WTC11 (cell line): ENCODE data around the gene EGR4. TPM values are rescaled to one million over a fixed set of nuclear protein-coding genes. Genes with fewer than 3 reads are reported as not detected.

Source experiments
- ATAC-seq: fragments of 200-7000 bp; cut with Tn5 transposase; 2 replicates; pipeline ENCODE4 v1.10.0; 2021; ENCODE audit warnings: mild to moderate bottlenecking, moderate library complexity
- CTCF ChIA-PET: fragments of 300-600 bp; sonication (Branson Sonifier 250); formaldehyde crosslinking; loops from one replicate; lab custom pipeline; 2021; ENCODE audit warnings: antibody characterized with exemption; lab: Charles Lee
- POLR2A ChIA-PET: fragments of 350-600 bp; sonication (Branson Sonifier 250); formaldehyde crosslinking; loops from one replicate; lab custom pipeline; 2021; ENCODE audit warnings: antibody characterized with exemption; lab: Charles Lee
- DNase-seq: peaks from one replicate; pipeline ENCODE4 v3.0.0; 2021; ENCODE audit warnings: low spot score
- H3K27ac Mint-ChIP-seq: 2 replicates; pipeline ENCODE4 v1.8.0; 2021; ENCODE audit warnings: mixed read lengths
- H3K27me3 Mint-ChIP-seq: 2 replicates; pipeline ENCODE4 v1.8.0; 2021; ENCODE audit warnings: low read depth, mild to moderate bottlenecking, moderate library complexity, mixed read lengths
- H3K36me3 Mint-ChIP-seq: 2 replicates; pipeline ENCODE4 v1.8.0; 2021; ENCODE audit warnings: mixed read lengths
- H3K4me1 Mint-ChIP-seq: 2 replicates; pipeline ENCODE4 v1.8.0; 2022; ENCODE audit warnings: mixed read lengths
- H3K4me3 Mint-ChIP-seq: 2 replicates; pipeline ENCODE4 v1.8.0; 2021; ENCODE audit warnings: mild to moderate bottlenecking, moderate library complexity, mixed read lengths
- H3K9me3 Mint-ChIP-seq: 2 replicates; pipeline ENCODE4 v1.8.0; 2021; ENCODE audit warnings: mixed read lengths
- CREB1 ChIP-seq: sonication (generic); formaldehyde crosslinking; IDR thresholded peaks from 2 replicates; pipeline ENCODE4 v1.8.0; 2023; ENCODE audit warnings: mild to moderate bottlenecking, missing genetic modification reagents
- CREM ChIP-seq: sonication (generic); formaldehyde crosslinking; IDR thresholded peaks from 2 replicates; pipeline ENCODE4 v1.8.1; 2022; ENCODE audit warnings: mild to moderate bottlenecking, missing genetic modification reagents, moderate library complexity
- E2F5 ChIP-seq: sonication (generic); formaldehyde crosslinking; IDR thresholded peaks from 2 replicates; pipeline ENCODE4 v1.8.1; 2022; ENCODE audit warnings: mild to moderate bottlenecking, moderate library complexity, missing genetic modification reagents
- ESRRA ChIP-seq: sonication (generic); formaldehyde crosslinking; IDR thresholded peaks from 2 replicates; pipeline ENCODE4 v1.8.1; 2022; ENCODE audit warnings: mild to moderate bottlenecking, missing genetic modification reagents, borderline replicate concordance
- FOXK1 ChIP-seq: sonication (generic); formaldehyde crosslinking; IDR thresholded peaks from 2 replicates; pipeline ENCODE4 v1.8.0; 2022; ENCODE audit warnings: mild to moderate bottlenecking, moderate library complexity, missing genetic modification reagents
- JUN ChIP-seq: sonication (generic); formaldehyde crosslinking; IDR thresholded peaks from 2 replicates; pipeline ENCODE4 v1.8.0; 2023; ENCODE audit warnings: mild to moderate bottlenecking, missing genetic modification reagents
- PRRX2 ChIP-seq: fragments of 250-450 bp; sonication (Bioruptor Pico); IDR thresholded peaks from 2 replicates; pipeline ENCODE4 v1.8.0; 2021; ENCODE audit warnings: mild to moderate bottlenecking
- RORB ChIP-seq: fragments of 250-450 bp; sonication (Bioruptor Pico); IDR thresholded peaks from 2 replicates; pipeline ENCODE4 v1.9.0; 2021; ENCODE audit warnings: mild to moderate bottlenecking
- SOX15 ChIP-seq: fragments of 250-450 bp; sonication (Bioruptor Pico); IDR thresholded peaks from 2 replicates; pipeline ENCODE4 v1.9.0; 2021; ENCODE audit warnings: mild to moderate bottlenecking
- TCF7 ChIP-seq: sonication (generic); formaldehyde crosslinking; IDR thresholded peaks from 2 replicates; pipeline ENCODE4 v1.8.0; 2022; ENCODE audit warnings: mild to moderate bottlenecking, low read depth, missing genetic modification reagents, moderate library complexity
- TEAD4 ChIP-seq: sonication (generic); formaldehyde crosslinking; IDR thresholded peaks from 2 replicates; pipeline ENCODE4 v1.8.0; 2022; ENCODE audit warnings: mild to moderate bottlenecking, missing genetic modification reagents
- TP53 ChIP-seq: sonication (generic); formaldehyde crosslinking; IDR thresholded peaks from 2 replicates; pipeline ENCODE4 v1.8.1; 2023; ENCODE audit warnings: mild to moderate bottlenecking, missing genetic modification reagents
- ZBTB43 ChIP-seq: sonication (generic); formaldehyde crosslinking; IDR thresholded peaks from 2 replicates; pipeline ENCODE4 v1.8.1; 2023; ENCODE audit warnings: mild to moderate bottlenecking, missing genetic modification reagents
- total RNA-seq: library from RNA; stranded (reverse); gene quantifications from 3 replicates; pipeline ENCODE4 v1.2.3, GENCODE V29; 2021
- TF ChIP-seq, protein P1 (sequence below): sonication (generic); formaldehyde crosslinking; IDR thresholded peaks from 2 replicates; pipeline ENCODE4 v1.8.0; 2022; ENCODE audit warnings: mild to moderate bottlenecking, missing genetic modification reagents
- TF ChIP-seq, protein P2 (sequence below): sonication (generic); formaldehyde crosslinking; IDR thresholded peaks from 2 replicates; pipeline ENCODE4 v1.8.0; 2022; ENCODE audit warnings: mild to moderate bottlenecking, missing genetic modification reagents
- TF ChIP-seq, protein P3 (sequence below): sonication (generic); formaldehyde crosslinking; IDR thresholded peaks from 2 replicates; pipeline ENCODE4 v1.8.0; 2023; ENCODE audit warnings: missing genetic modification reagents
- TF ChIP-seq, protein P4 (sequence below): fragments of 250-450 bp; sonication (Bioruptor Pico); IDR thresholded peaks from 2 replicates; pipeline ENCODE4 v2.1.2; 2022; ENCODE audit warnings: mild to moderate bottlenecking, moderate library complexity
- TF ChIP-seq, protein P5 (sequence below): fragments of 250-450 bp; sonication (Bioruptor Pico); IDR thresholded peaks from 2 replicates; pipeline ENCODE4 v1.9.0; 2021; ENCODE audit warnings: mild to moderate bottlenecking

The EGR4 gene
- total RNA-seq, 1 experiment from 2014 or later = 0.13 TPM

- no peak for TF ChIP-seq CREB1 (CRISPR knock-in tag)
- TF ChIP-seq, all 79 proteins: peak for 0
Measured at GRCh38 chr2:73267008-73267407, 26.3 kb downstream of the EGR4 start (continued).

DNA sequence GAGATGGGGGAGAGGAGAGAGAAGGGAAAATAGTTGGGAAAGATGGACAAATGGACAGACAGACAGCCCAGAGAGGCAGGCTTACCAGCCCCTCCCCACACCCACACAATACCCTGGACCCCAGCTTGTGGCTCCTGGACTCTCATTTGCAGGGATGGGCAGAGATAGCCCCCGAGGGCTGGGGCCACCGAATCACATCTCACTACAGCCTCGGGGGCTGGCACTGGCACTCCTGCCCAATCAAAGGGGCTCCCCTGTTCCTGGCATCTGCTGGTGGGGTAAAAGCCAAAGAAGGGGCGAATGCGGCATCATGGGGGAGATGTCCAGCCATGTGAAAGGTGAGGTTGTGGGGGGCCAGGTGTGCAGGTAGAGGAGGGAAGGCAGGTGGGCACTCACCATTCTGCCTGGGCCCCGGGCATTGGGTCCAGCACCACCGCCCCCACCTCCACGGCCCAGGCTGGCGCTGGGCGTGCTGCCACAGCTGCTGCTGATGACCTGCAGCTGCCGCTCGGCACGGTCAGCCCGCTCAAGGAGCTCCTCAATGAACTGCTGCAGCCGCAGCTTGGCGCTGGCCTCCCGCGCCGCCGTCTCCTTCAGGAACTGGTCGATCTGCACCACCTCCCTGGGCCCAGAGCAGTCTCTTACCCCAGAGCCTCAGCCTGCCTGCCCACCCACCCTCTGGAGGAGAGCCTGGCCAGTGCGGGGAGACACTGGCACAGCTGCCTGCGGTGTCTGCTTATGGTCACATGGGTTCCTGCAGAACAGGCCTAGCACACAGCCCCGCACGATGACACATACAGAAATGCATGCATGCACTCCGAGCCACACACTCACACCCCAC lies 27.1 kb downstream of the EGR4 start:
- ChIA-PET POLR2A (no interaction called here), CTCF (no interaction called here)
- Mint-ChIP-seq H3K27ac (no peak overlapping the region), H3K9me3 (no peaks in the 10 kb centered on the region), H3K36me3 (no peaks in the 10 kb centered on the region), H3K4me1 (peaks cover 14% of the 10 kb centered on the region), H3K27me3 (peaks cover 36% of the 10 kb centered on the region), H3K4me3 (no peak overlapping the region)
- ATAC-seq = no peak
- TF ChIP-seq, protein P1, sequence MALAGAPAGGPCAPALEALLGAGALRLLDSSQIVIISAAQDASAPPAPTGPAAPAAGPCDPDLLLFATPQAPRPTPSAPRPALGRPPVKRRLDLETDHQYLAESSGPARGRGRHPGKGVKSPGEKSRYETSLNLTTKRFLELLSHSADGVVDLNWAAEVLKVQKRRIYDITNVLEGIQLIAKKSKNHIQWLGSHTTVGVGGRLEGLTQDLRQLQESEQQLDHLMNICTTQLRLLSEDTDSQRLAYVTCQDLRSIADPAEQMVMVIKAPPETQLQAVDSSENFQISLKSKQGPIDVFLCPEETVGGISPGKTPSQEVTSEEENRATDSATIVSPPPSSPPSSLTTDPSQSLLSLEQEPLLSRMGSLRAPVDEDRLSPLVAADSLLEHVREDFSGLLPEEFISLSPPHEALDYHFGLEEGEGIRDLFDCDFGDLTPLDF (CRISPR knock-in tag) = no peak
- TF ChIP-seq, protein P2, sequence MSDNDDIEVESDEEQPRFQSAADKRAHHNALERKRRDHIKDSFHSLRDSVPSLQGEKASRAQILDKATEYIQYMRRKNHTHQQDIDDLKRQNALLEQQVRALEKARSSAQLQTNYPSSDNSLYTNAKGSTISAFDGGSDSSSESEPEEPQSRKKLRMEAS = no peak
- no peak for TF ChIP-seq SOX15
- no peak for TF ChIP-seq ZBTB43 (CRISPR knock-in tag)
- TF ChIP-seq TEAD4 (CRISPR knock-in tag) = no peak
- no peak for DNase-seq

DNA sequence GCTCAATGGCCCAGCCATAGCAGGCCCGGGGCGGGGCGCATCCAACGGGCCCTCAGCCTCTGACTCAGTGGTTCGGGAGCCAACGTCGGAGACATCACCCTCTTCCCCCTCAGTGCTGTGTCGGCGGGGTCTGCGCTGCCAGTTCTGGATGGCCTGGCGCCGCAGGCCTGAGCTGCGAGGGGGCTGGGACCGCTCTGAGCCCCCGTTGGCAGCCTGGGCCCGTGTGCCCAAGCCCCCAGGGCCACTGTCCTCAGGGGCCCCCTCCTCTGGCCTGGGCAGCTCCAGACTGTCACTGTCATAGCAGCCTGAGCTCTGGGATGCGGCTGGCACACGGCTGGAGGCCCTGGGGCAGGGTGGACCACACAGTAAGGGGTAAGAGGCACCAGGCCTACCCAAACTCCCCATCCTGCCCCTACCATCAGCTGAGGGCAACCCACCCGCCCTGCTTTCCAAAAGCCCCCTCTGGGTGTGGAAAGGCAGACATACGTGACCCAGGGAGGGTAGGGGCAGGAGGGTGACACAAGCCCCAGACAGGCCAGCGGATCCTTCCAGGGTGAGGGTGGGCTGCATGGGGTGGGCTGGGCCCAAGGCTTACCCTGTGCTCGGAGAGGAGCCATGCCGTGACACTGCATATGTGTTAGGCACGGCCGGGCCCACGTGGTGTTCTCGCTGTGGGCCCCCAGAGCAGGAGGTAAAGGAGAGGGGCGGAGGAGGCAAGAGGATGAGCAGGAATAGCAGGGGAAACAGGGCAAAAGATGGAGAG lies 27.9 kb downstream of the EGR4 start:
- no peak overlapping the region for H3K4me3 Mint-ChIP-seq
- peaks cover 28% of the 10 kb centered on the region for H3K27me3 Mint-ChIP-seq
- ATAC-seq (no peak), DNase-seq (no peak)
- POLR2A ChIA-PET = no interaction called here
- CTCF ChIA-PET = no interaction called here
- H3K36me3 Mint-ChIP-seq = no peaks in the 10 kb centered on the region
- H3K27ac Mint-ChIP-seq = no peak overlapping the region
- H3K9me3 Mint-ChIP-seq = no peaks in the 10 kb centered on the region
- TF ChIP-seq CREM (CRISPR knock-in tag) = no peak
- TF ChIP-seq, protein P3, sequence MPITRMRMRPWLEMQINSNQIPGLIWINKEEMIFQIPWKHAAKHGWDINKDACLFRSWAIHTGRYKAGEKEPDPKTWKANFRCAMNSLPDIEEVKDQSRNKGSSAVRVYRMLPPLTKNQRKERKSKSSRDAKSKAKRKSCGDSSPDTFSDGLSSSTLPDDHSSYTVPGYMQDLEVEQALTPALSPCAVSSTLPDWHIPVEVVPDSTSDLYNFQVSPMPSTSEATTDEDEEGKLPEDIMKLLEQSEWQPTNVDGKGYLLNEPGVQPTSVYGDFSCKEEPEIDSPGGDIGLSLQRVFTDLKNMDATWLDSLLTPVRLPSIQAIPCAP (CRISPR knock-in tag) = no peak
- TF ChIP-seq, protein P4, sequence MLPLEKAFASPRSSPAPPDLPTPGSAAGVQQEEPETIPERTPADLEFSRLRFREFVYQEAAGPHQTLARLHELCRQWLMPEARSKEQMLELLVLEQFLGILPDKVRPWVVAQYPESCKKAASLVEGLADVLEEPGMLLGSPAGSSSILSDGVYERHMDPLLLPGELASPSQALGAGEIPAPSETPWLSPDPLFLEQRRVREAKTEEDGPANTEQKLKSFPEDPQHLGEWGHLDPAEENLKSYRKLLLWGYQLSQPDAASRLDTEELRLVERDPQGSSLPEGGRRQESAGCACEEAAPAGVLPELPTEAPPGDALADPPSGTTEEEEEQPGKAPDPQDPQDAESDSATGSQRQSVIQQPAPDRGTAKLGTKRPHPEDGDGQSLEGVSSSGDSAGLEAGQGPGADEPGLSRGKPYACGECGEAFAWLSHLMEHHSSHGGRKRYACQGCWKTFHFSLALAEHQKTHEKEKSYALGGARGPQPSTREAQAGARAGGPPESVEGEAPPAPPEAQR (CRISPR knock-in tag) = no peak
- H3K4me1 Mint-ChIP-seq = peaks cover 17% of the 10 kb centered on the region

DNA sequence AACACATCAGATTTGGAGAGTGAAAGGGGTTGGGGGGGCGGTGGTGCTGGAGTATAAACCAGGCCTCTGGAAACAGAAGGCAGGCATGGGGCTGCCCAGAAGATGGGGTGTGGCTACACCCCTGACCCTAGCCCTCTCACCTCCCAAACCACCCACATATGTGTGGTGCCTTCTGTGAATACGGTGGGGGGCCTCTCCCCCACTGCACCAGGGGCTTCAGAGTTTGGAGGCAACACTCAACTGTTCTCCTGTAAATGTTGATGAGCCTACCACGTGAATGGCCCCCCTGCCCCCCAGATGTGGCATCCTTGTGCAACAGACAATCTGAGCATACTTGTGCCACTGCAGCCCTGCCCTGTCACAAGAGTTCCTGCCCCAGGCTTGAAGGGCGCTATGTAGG lies 28.6 kb downstream of the EGR4 start:
- Mint-ChIP-seq H3K36me3 (peaks cover under 1% of the 10 kb centered on the region; the same call in 1 of the 2 replicates), H3K4me3 (no peak overlapping the region), H3K4me1 (peaks cover 16% of the 10 kb centered on the region), H3K27ac (no peak overlapping the region), H3K27me3 (peaks cover 21% of the 10 kb centered on the region), H3K9me3 (no peaks in the 10 kb centered on the region)
- ATAC-seq (no peak), DNase-seq (no peak)
- ChIA-PET CTCF (no interaction called here), POLR2A (no interaction called here)
- TF ChIP-seq TCF7 (CRISPR knock-in tag) (no peak), JUN (CRISPR knock-in tag) (no peak), ESRRA (CRISPR knock-in tag) (no peak), CREB1 (CRISPR knock-in tag) (no peak), RORB (CRISPR knock-in tag) (no peak), TP53 (CRISPR knock-in tag) (no peak), FOXK1 (CRISPR knock-in tag) (no peak), E2F5 (CRISPR knock-in tag) (no peak), PRRX2 (no peak)
- TF ChIP-seq, protein P5, sequence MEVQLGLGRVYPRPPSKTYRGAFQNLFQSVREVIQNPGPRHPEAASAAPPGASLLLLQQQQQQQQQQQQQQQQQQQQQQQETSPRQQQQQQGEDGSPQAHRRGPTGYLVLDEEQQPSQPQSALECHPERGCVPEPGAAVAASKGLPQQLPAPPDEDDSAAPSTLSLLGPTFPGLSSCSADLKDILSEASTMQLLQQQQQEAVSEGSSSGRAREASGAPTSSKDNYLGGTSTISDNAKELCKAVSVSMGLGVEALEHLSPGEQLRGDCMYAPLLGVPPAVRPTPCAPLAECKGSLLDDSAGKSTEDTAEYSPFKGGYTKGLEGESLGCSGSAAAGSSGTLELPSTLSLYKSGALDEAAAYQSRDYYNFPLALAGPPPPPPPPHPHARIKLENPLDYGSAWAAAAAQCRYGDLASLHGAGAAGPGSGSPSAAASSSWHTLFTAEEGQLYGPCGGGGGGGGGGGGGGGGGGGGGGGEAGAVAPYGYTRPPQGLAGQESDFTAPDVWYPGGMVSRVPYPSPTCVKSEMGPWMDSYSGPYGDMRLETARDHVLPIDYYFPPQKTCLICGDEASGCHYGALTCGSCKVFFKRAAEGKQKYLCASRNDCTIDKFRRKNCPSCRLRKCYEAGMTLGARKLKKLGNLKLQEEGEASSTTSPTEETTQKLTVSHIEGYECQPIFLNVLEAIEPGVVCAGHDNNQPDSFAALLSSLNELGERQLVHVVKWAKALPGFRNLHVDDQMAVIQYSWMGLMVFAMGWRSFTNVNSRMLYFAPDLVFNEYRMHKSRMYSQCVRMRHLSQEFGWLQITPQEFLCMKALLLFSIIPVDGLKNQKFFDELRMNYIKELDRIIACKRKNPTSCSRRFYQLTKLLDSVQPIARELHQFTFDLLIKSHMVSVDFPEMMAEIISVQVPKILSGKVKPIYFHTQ (CRISPR knock-in tag) = no peak
